GM19025 (cell line): Measurements from ENCODE around the gene ANKRD22.

Source experiments
- ATAC-seq: cut with Tn5 transposase; IDR thresholded peaks from one replicate; pipeline ENCODE4 v1.9.1; 2021; ENCODE audit warnings: mild to moderate bottlenecking, low read depth, moderate library complexity; ENCODE audit not compliant: unreplicated experiment

ANKRD22 gene

DNA sequence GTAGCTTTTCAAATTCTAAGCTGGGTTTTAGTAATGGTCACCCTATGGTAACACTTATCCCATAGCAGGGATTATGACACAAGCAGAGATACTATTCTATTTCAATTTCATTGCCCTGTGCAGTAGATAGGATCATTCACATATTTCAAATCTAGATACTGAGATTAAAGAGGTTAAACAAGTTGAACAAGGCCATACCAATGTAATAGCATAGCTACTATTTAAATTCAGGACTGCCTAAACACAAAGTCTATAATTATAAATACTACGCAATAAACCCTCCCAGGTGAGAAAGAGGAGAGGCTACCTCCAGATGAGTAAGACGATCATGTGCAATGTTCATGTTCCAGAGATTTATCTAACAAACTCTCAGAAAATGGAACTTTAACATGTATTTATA is 48.0 kb downstream of the ANKRD22 start:
- ATAC-seq = no peak

DNA sequence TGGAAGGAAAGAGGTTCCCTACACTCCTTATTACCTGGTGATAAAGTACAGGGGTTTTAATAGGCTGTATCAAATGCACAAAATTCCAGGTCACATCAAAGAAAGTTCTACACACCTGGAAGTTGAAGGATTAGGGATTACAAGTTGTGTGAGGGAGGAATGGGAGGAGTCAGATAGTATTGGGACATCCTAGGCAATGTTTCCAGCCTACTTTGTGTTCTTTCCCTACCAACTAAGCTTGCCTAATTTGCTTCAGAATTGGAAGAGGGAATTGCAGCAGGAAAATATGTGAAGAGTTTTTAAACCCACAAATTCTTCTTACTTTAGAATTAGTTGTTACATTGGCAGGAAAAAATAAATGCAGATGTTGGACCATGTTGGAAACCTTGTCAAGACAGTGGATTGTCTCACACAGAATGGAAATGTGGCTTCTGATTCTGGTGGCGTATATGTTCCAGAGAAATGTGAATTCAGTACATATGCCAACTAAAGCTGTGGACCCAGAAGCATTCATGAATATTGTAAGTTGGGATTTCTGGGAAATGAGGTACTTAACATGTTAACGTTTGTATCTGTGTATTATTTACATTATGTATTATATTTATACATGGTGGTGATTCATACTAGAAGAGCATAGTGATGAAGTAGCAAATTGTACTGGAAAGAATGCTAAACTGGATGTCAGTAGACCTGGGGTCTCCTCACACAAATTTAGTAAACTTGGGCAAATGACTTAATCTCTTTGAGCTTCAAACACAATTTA is 48.9 kb downstream of the ANKRD22 start, which contains the start of gene LIPM:
Gene LIPM, plus strand, starts transcription at position 208 of the 763 bp plus-strand sequence. Its CDS starts 167 bp downstream, at position 375.
- no peak for ATAC-seq

GRCh38 chr10:88800152-88801125 is 51.2 kb downstream of the ANKRD22 start:
- no peak for ATAC-seq

- ATAC-seq = no peak
These were observed 56.9 kb downstream of the ANKRD22 start for GRCh38 chr10:88794731-88795130.

DNA sequence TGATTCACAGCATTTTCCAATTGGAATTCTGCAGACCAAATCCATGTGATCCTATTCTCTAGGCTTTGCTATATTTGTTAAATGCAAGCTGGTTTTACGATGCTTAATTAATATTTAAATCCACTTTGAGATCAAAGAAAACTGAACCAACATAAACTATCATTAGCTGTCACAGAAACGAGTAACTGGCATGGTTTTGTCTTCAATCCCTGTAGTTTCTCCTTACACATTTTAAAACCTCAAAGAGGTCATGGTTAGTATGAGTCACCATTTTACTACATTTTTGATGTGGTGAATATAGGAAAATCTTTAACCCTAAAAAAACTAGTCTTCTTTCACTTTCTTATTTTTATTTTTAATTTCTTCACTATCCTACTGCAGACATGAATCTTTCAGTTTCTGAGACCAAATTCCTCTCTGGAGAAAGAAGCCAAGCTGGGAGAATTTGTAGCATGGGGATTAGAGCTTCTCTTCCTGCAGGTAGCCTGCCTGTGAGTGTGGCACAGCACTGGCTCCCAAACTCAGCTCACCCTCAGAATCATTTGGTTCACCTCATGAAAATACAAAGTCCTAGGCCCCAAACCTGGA is 57.8 kb downstream of the ANKRD22 start:
- no peak for ATAC-seq

DNA sequence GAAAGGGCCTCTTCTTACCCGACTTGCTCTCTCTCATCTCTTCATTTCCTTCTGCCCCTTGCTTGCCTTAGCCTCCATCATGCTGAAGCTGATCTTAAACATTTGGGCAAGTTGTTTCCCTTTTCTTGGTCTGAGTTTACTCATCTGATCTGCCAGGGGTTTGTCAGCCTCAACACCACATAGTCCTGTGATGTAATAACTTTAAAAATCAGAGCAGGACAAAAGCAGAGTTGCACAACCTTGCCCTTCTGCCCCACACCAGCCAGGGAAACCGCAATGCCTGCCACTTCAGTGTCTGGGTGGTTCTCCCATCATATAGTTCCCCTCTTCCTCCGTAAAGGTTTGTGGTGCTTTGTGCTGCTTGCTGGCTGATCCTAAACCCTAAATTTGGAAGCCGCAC is 59.0 kb downstream of the ANKRD22 start:
- ATAC-seq = no peak

- ATAC-seq = no peak
These were observed 59.7 kb downstream of the ANKRD22 start for GRCh38 chr10:88791924-88792323.

- no peak for ATAC-seq
These were observed 62.7 kb downstream of the ANKRD22 start for GRCh38 chr10:88788924-88789323.

GRCh38 chr10:88787463-88787862 is 64.2 kb downstream of the ANKRD22 start:
- ATAC-seq = no peak

DNA sequence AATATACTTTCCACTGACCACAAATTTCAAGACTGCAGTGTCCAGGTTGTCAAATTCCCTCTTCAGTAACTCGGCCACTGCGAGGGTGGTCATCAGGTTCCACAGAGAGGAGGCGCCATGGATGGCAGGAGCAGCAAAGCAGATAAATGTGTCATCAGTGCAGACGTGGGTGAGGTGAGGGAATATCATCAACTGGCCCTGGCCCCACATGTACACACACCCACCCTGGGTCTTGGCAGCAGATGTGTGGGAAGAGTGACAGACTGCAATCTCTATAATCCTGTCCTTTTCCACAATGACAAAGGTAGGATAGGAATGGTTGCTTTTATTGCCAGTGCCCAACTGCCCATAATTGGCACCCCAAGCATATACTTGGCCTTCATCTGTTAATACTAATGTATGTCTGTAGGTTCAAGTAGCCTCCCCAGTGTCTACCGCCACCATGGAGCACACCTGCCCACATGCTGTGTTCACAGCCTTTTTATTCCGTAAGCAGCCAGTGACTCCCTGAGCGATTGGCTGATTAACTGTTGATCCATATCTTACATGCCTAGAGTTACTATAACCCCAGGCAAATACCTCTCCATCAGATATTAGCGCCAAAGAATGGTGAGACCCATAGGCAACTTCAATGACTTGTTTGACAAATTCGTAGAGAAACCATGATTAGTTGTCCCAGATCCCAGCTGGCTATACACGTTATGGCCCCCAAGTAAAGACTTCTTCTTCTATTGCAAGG is 65.4 kb downstream of the ANKRD22 start:
- ATAC-seq = no peak

GRCh38 chr10:88783724-88784123 is 67.9 kb downstream of the ANKRD22 start:
- no peak for ATAC-seq

GRCh38 chr10:88782222-88782621 is 69.4 kb downstream of the ANKRD22 start:
- no peak for ATAC-seq

- no peak for ATAC-seq
These were observed 70.4 kb downstream of the ANKRD22 start for GRCh38 chr10:88781206-88781605.
